Measurements from ENCODE around the gene THBS2.

DNA sequence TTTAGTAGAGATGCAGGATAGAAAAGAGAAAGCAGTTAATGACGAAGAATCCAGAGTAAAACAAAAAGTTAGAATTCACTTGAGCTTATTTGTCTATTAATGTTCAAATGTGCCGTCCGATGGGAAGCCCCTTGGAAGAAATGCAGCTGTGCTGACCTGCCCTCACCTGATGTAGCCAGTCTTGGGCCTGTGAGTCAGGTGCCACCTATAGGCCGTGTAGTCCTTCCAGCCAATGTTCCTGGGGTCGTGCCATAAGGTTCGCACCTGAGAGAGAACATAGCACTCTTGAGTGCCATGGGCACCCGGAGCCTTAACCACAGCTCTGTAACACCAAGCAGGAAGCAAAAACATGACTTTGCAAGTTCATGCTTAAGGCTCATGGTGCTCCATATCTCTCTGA is 32.4 kb downstream of the THBS2 start:
- TF ChIP-seq POLR2AphosphoS5 (IDR thresholded peaks at IDR 0.05; ENCODE audit: low read depth, low read length) (no peak), TAF1 (IDR thresholded peaks at IDR 0.05; ENCODE audit: borderline replicate concordance, insufficient read depth, low read length) (no peak), FOXP2 (optimal IDR thresholded peaks at IDR 0.05; ENCODE audit: borderline replicate concordance, extremely low read depth, extremely low read length, insufficient read depth) (no peak)
- TF ChIP-seq, protein P1, sequence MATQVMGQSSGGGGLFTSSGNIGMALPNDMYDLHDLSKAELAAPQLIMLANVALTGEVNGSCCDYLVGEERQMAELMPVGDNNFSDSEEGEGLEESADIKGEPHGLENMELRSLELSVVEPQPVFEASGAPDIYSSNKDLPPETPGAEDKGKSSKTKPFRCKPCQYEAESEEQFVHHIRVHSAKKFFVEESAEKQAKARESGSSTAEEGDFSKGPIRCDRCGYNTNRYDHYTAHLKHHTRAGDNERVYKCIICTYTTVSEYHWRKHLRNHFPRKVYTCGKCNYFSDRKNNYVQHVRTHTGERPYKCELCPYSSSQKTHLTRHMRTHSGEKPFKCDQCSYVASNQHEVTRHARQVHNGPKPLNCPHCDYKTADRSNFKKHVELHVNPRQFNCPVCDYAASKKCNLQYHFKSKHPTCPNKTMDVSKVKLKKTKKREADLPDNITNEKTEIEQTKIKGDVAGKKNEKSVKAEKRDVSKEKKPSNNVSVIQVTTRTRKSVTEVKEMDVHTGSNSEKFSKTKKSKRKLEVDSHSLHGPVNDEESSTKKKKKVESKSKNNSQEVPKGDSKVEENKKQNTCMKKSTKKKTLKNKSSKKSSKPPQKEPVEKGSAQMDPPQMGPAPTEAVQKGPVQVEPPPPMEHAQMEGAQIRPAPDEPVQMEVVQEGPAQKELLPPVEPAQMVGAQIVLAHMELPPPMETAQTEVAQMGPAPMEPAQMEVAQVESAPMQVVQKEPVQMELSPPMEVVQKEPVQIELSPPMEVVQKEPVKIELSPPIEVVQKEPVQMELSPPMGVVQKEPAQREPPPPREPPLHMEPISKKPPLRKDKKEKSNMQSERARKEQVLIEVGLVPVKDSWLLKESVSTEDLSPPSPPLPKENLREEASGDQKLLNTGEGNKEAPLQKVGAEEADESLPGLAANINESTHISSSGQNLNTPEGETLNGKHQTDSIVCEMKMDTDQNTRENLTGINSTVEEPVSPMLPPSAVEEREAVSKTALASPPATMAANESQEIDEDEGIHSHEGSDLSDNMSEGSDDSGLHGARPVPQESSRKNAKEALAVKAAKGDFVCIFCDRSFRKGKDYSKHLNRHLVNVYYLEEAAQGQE (IDR thresholded peaks at IDR 0.05; ENCODE audit: insufficient read depth in 1 of 2, low read depth in 2 of 2, low read length in 2 of 2), result no peak
